ENCODE results near the gene LGALS16. TPM values are rescaled to one million over a fixed set of nuclear protein-coding genes. Genes with fewer than 3 reads are reported as not detected.

Gene LGALS16
- polyA plus RNA-seq, 3 donors: not detected

Other genes starting within 250 kb of the LGALS16 start
- 10 to 100 TPM; 20.1 to 25.1 (median 22.8) TPM for gene ZFP36, start 249.1 kb upstream of the LGALS16 start, polyA plus RNA-seq (ENCODE audit: insufficient read length in 3 of 3)
- 100 to 1,000 TPM in 1 of 3 donors, 10 to 100 TPM in 2; 81.8 to 135 (median 87.0) TPM for gene PLEKHG2, start 243.2 kb upstream of the LGALS16 start, polyA plus RNA-seq (ENCODE audit: insufficient read length in 3 of 3)
- gene RPS16, start 220.0 kb upstream of the LGALS16 start, polyA plus RNA-seq (ENCODE audit: insufficient read length in 3 of 3): 1,000 to 10,000 TPM; 1,287 to 1,452 (median 1,291) TPM
- 100 to 1,000 TPM; 149 to 158 (median 149) TPM for gene SUPT5H, start 210.3 kb upstream of the LGALS16 start, polyA plus RNA-seq (ENCODE audit: insufficient read length in 3 of 3)
- gene TIMM50, start 175.1 kb upstream of the LGALS16 start, polyA plus RNA-seq (ENCODE audit: insufficient read length in 3 of 3): 10 to 100 TPM; 78.8 to 92.7 (median 92.5) TPM
- under 1 TPM; 0.47 to 0.96 (median 0.70) TPM for gene DLL3, start 157.0 kb upstream of the LGALS16 start, polyA plus RNA-seq (ENCODE audit: insufficient read length in 3 of 3)
- 10 to 100 TPM in 2 of 3 donors, 1 to 10 TPM in 1; 7.4 to 16.0 (median 12.6) TPM for gene SELENOV, start 140.8 kb upstream of the LGALS16 start, polyA plus RNA-seq (ENCODE audit: insufficient read length in 3 of 3)
- 1 to 10 TPM; 3.8 to 6.4 (median 5.7) TPM for gene EID2B, start 123.1 kb upstream of the LGALS16 start, polyA plus RNA-seq (ENCODE audit: insufficient read length in 3 of 3)
- 10 to 100 TPM; 18.7 to 22.9 (median 18.8) TPM for gene EID2, start 115.8 kb upstream of the LGALS16 start, polyA plus RNA-seq (ENCODE audit: insufficient read length in 3 of 3)
- not detected for gene LGALS13, start 53.4 kb upstream of the LGALS16 start, polyA plus RNA-seq (ENCODE audit: insufficient read length in 3 of 3)
- not detected for gene LGALS14, start 48.6 kb downstream of the LGALS16 start, polyA plus RNA-seq (ENCODE audit: insufficient read length in 3 of 3)
- gene CLC, start 82.1 kb downstream of the LGALS16 start, polyA plus RNA-seq (ENCODE audit: insufficient read length in 3 of 3): 1 to 10 TPM; 1.5 to 3.3 (median 2.9) TPM
- not detected for gene LEUTX, start 122.9 kb downstream of the LGALS16 start, polyA plus RNA-seq (ENCODE audit: insufficient read length in 3 of 3)
- 10 to 100 TPM; 35.4 to 38.1 (median 35.9) TPM for gene DYRK1B, start 178.2 kb downstream of the LGALS16 start, polyA plus RNA-seq (ENCODE audit: insufficient read length in 3 of 3)
- gene FBL, start 190.5 kb downstream of the LGALS16 start, polyA plus RNA-seq (ENCODE audit: insufficient read length in 3 of 3): 100 to 1,000 TPM; 328 to 373 (median 335) TPM

Measured in renal pelvis (tissue), 3 donors.